Stimulated activated naive B cell treated with anti-CD40 and anti-IgM and Interleukin-4, amounts not matched to agents 10 μg/mL and 1 μg/mL and 100 μg/mL, for 72 hours (primary cell): Measurements from ENCODE around the gene CETN3.
"Not testable (repeated sequence)": the region's sequence is repeated elsewhere in the genome, so short reads cannot be mapped to it uniquely, and the experiment has no call there.

ENCODE experiments used
- ATAC-seq, 2 donors: fragments of 150-1000 bp; cut with Tn5 transposase; replicated peaks; 2 replicates each; pipeline ENCODE4 v1.10.0; 2021; ENCODE audit warnings: moderate library complexity in 1 of 2
- DNase-seq: peaks from one replicate; pipeline ENCODE4 v3.0.0; 2021
- H3K27ac Mint-ChIP-seq: one replicate; pipeline ENCODE4 v1.8.0; 2022; ENCODE audit warnings: mild to moderate bottlenecking, mixed read lengths
- H3K27me3 Mint-ChIP-seq, 2 donors: one replicate each; pipeline ENCODE4 v1.8.0; 2022; ENCODE audit warnings: mixed read lengths in 2 of 2
- H3K36me3 Mint-ChIP-seq, 2 donors: one replicate each; pipeline ENCODE4 v1.8.0; 2022; ENCODE audit warnings: mixed read lengths in 2 of 2, mild to moderate bottlenecking in 1 of 2
- H3K4me1 Mint-ChIP-seq, 2 donors: one replicate each; pipeline ENCODE4 v1.8.0; 2022; ENCODE audit warnings: mixed read lengths in 2 of 2, mild to moderate bottlenecking in 1 of 2
- H3K4me3 Mint-ChIP-seq, 2 donors: one replicate each; pipeline ENCODE4 v1.8.0; 2022; ENCODE audit warnings: mild to moderate bottlenecking in 2 of 2, mixed read lengths in 2 of 2, moderate library complexity in 1 of 2
- H3K9me3 Mint-ChIP-seq, 2 donors: one replicate each; pipeline ENCODE4 v1.8.0; 2022; ENCODE audit warnings: mixed read lengths in 2 of 2, mild to moderate bottlenecking in 1 of 2

The CETN3 gene

DNA sequence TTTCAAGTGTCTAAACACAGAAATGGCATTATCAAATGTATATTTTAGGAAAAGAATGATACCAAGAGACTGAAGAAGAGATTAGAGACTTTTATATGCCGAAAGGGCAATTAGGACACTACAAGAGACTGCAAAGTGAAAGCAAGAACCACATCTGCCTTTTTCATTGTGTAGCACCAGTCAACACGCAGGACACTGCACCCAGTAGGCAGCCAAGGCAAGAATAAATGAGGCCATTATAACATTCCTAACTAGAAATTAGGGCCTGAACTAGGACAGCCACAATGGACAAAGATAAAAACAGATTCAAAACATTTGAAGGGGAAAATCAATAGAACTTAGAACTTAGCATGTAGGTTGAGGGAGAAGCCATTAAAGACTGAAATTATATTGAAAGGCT, 10.8 kb downstream of the CETN3 start:
- Mint-ChIP-seq H3K36me3 (peaks cover 16 to 27% of the 10 kb centered on the region in 2 donors), H3K4me3 (no peak overlapping the region), H3K27ac (peak overlapping the region; percentile 9), H3K4me1 (peaks cover 0 to 3% of the 10 kb centered on the region in 2 donors), H3K9me3 (no peaks in the 10 kb centered on the region), H3K27me3 (no peaks in the 10 kb centered on the region)
- DNase-seq (no peak), ATAC-seq (no peak)

DNA sequence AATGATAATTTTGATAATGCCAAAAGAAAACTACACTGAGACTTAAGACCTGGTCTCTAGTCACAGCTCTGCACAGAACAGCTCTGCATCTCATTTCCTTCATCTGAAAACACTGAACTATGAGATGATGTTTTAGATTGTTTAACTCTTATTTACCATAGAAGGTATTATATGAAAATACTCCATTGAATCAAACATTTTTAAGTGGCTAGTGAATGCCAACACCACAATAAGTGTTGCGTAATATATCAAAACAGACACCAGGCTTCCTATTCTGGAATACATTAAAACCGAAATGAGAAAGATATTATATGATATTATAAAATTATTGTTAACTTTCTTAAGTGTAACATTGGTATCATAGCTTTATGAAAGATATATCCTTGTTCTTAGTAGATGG, 14.6 kb downstream of the CETN3 start:
- peaks cover 16 to 37% of the 10 kb centered on the region in 2 donors for H3K36me3 Mint-ChIP-seq
- H3K27ac Mint-ChIP-seq: no peak overlapping the region
- no peaks in the 10 kb centered on the region for H3K9me3 Mint-ChIP-seq
- H3K4me1 Mint-ChIP-seq: no peaks in the 10 kb centered on the region
- H3K27me3 Mint-ChIP-seq: no peaks in the 10 kb centered on the region
- no peak for DNase-seq
- no peak for ATAC-seq
- no peak overlapping the region for H3K4me3 Mint-ChIP-seq

DNA sequence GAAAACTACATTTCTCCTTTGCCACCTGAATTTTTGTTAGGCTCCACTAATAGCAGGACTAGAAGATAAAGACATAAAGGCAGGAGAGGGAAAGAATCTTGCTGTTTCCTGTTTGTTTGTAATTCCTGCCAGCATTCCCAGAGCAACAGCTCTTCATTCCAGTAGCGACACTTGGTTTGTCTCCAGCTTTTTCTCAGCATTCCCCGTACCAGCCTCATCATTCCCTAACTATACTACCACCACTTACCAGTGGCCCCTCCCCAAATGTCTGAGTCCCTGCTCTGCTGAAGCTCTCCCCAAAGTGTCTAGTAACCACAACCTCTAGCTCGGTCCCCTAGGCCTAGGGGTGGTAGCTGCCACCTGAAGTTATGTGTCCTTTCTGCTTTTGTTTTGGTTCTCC, 18.6 kb downstream of the CETN3 start:
- Mint-ChIP-seq H3K36me3 (peaks cover 7 to 18% of the 10 kb centered on the region in 2 donors), H3K27ac (no peak overlapping the region), H3K27me3 (no peaks in the 10 kb centered on the region), H3K9me3 (no peaks in the 10 kb centered on the region), H3K4me1 (no peaks in the 10 kb centered on the region), H3K4me3 (no peak overlapping the region)
- DNase-seq: no peak
- no peak for ATAC-seq

DNA sequence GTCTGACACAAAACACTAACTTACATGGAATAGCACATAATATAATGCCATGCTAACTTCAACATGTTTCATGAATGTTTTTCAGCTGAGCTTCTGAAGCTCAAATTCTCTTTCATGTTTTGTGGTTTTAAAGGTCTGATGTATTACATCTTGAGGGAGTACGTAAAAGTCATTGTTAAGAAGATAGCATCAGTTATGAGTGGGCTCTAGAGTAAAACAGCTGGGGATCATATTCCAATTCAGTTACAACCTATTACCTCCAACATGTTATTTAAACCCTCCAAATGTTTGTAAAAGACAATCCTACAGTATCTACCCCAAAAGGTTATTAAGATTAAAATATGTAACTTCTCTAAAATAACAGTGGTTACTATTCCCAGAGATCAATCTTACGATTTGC, 19.2 kb downstream of the CETN3 start:
- no peak overlapping the region for H3K4me3 Mint-ChIP-seq
- no peak overlapping the region for H3K27ac Mint-ChIP-seq
- no peaks in the 10 kb centered on the region for H3K9me3 Mint-ChIP-seq
- H3K36me3 Mint-ChIP-seq: peaks cover 7 to 18% of the 10 kb centered on the region in 2 donors
- ATAC-seq (no peak), DNase-seq (no peak)
- H3K27me3 Mint-ChIP-seq: no peaks in the 10 kb centered on the region
- no peaks in the 10 kb centered on the region for H3K4me1 Mint-ChIP-seq

DNA sequence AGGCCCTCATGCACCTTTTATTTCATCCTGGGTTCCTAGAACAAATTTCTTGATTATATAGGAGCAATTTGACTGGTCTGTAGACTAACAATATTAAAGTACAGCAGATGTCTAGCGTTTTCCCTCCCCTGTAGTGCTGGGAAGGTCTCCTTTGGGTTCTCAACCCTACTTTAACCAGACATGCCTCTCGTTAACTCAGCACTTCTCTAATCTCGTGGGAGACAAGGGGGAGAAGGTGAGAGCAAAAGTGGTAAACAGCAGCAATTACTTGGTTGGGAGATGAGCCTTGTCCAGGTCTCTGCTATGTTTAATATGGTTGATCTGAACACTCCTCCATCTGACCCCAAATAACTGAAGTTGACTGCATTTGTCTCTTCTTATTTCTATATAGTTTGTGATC, 22.0 kb downstream of the CETN3 start:
- Mint-ChIP-seq H3K36me3 (peaks cover 2 to 11% of the 10 kb centered on the region in 2 donors), H3K27me3 (no peaks in the 10 kb centered on the region), H3K9me3 (no peaks in the 10 kb centered on the region), H3K4me3 (no peak overlapping the region), H3K4me1 (no peaks in the 10 kb centered on the region), H3K27ac (no peak overlapping the region)
- ATAC-seq (no peak), DNase-seq (no peak)

DNA sequence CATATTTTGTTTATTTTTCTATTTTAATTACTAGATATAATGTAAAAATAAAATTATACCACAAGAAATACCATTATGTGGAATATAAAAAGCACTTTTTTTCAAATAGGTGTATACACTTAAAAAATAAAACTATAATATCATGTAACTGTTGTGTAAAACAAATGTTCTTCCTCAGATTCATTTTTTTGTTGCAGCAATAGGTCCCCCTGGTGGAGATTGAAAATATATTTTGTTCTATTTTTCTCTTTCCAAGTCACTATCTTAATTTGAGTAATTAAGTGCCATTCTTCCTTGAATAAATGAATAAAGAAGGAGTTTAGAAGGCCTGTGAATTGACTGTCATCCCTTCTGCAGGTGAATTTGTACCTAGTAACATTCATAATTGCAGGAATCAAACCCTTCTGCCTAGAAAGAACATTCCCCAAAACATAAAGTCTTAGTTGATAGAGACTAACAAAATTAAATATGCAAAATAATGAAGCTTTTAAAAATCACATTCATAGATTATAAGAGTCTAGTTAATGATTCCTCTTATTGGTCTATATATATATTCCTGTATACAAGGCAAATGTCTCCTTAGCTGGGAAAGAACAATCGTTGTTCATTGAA, 23.4 kb downstream of the CETN3 start:
- no peak for DNase-seq
- Mint-ChIP-seq H3K27me3 (no peaks in the 10 kb centered on the region), H3K4me1 (no peaks in the 10 kb centered on the region), H3K4me3 (no peak overlapping the region), H3K36me3 (peaks cover 0 to 3% of the 10 kb centered on the region in 2 donors), H3K27ac (no peak overlapping the region), H3K9me3 (no peaks in the 10 kb centered on the region)
- no peak for ATAC-seq

DNA sequence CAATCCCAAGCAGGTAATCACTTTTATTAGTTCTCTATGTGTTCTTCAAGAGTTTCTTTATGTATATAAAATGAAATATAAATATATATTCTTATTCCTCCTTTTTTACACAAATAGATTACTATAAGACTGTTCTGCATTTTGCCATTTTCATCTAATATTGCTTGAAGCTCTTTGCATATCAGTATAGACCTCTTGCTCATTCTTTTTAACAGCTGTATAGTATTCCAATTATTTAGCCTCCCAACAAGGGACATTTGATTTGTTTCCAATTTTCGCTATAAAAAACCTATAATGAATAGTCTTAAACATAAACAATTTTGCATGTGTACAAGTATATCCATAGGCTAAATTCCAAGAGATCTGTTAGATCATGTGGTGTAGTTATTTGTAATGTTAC, 25.2 kb downstream of the CETN3 start:
- no peak for DNase-seq
- Mint-ChIP-seq H3K27ac (no peak overlapping the region), H3K27me3 (peaks cover 9 to 12% of the 10 kb centered on the region in 2 donors), H3K4me1 (no peaks in the 10 kb centered on the region), H3K4me3 (no peak overlapping the region), H3K9me3 (no peaks in the 10 kb centered on the region), H3K36me3 (no peaks in the 10 kb centered on the region)
- ATAC-seq: no peak

DNA sequence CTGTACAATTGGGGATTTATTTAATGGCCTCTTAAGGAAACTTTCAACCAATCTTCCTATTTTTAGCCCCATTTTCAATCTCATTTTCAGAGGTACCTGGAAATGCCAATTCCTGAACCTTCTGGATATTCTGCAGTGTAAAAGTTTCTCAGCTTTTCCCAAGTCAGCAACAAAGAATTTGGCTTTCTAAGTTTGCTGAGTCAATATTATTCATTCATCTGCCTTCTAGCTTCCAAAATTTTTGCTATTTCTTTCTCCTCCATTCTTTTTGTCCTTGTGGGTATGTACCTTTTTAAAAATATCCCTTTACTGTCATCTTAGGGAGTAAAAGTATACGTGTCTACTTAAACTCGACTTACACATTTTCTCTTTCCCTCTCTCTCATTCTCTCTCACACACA, 25.7 kb downstream of the CETN3 start:
- no peak overlapping the region for H3K27ac Mint-ChIP-seq
- ATAC-seq (no peak), DNase-seq (no peak)
- H3K4me1 Mint-ChIP-seq: no peaks in the 10 kb centered on the region
- H3K9me3 Mint-ChIP-seq: no peaks in the 10 kb centered on the region
- peaks cover 11 to 12% of the 10 kb centered on the region in 2 donors for H3K27me3 Mint-ChIP-seq
- H3K4me3 Mint-ChIP-seq: no peak overlapping the region
- no peaks in the 10 kb centered on the region for H3K36me3 Mint-ChIP-seq

DNA sequence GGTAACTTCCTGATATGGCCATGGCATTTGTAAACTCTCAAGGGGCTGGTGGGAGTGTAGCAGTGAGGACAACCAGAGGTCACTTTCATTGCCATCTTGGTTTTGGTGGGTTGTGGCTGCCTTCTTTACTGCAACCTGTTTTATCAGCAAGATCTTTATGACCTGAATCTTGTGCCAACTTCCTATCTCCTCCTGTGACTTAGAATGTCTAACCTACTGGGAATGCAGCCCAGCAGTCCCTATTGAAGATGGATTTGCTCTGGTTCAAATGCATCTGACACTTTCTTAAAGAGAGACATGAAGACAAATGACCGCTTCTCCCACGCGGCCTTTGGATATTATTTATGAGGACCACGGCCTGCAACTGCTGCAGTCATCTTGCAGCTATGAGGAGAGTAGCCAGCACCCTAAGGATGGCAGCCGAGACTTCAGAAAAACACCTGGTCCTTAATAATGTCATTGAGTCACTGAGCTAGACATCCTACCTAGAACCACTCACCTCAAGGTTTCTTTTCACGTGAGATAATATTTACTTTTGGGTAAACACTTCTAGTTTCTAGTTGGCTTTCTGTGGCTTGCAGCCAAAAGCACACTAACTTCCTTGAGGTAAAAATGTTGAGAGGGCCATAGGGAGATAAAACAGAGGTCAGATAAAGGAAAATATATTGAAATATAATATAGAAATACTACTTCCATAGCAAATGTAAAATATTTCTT, 28.2 kb downstream of the CETN3 start:
- ATAC-seq (no peak), DNase-seq (no peak)
- no peaks in the 10 kb centered on the region for H3K36me3 Mint-ChIP-seq
- H3K4me1 Mint-ChIP-seq: no peaks in the 10 kb centered on the region
- H3K9me3 Mint-ChIP-seq: peaks cover 0 to under 1% of the 10 kb centered on the region in 2 donors
- H3K27me3 Mint-ChIP-seq: peaks cover 12% of the 10 kb centered on the region in 2 donors
- no peak overlapping the region for H3K4me3 Mint-ChIP-seq
- no peak overlapping the region for H3K27ac Mint-ChIP-seq

DNA sequence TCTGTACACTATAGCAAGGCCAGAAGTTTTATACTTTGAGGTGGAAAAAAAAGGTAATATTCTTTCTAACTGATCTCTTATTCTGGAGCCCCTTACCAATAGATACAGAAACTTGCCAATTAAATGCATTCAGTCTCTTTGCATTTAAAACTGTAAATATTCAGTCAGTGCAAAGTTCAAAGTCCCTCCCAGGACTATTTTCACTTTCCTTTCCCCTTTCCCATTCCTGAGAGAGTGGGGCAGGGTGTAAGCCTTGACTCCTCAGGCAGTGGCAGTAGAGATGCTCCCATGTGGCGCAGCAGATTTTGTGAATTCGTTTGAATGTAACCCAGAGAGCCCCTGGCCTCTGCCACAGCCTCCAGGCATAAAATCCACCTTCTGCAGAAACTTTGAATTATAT, 29.9 kb downstream of the CETN3 start:
- Mint-ChIP-seq H3K9me3 (peaks cover 0 to 6% of the 10 kb centered on the region in 2 donors), H3K4me1 (no peaks in the 10 kb centered on the region), H3K27me3 (peaks cover 12 to 14% of the 10 kb centered on the region in 2 donors), H3K36me3 (no peaks in the 10 kb centered on the region), H3K27ac (no peak overlapping the region), H3K4me3 (no peak overlapping the region)
- ATAC-seq (no peak), DNase-seq (no peak)

DNA sequence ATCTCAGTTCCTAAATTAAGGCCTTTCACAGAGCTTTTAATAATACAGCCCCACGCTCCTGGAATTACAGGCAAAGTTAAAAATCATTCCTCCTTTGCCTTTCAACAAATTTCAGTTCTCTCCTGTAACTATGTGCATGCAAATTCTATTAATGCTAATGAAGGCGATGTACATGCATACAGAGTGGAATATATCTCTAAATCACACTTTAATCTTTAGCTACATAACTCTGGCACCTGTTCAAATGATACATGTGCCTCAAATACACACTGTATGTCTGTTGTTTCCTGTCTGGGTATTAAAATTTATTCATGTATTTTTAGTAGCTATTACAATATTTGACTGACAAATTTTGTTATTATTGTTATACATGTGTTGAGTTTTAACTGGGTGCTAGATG, 30.8 kb downstream of the CETN3 start:
- H3K4me3 Mint-ChIP-seq: no peak overlapping the region
- H3K36me3 Mint-ChIP-seq: no peaks in the 10 kb centered on the region
- H3K27me3 Mint-ChIP-seq: peaks cover 12 to 14% of the 10 kb centered on the region in 2 donors
- DNase-seq: no peak
- no peaks in the 10 kb centered on the region for H3K4me1 Mint-ChIP-seq
- no peak overlapping the region for H3K27ac Mint-ChIP-seq
- peaks cover 0 to 6% of the 10 kb centered on the region in 2 donors for H3K9me3 Mint-ChIP-seq
- no peak for ATAC-seq

DNA sequence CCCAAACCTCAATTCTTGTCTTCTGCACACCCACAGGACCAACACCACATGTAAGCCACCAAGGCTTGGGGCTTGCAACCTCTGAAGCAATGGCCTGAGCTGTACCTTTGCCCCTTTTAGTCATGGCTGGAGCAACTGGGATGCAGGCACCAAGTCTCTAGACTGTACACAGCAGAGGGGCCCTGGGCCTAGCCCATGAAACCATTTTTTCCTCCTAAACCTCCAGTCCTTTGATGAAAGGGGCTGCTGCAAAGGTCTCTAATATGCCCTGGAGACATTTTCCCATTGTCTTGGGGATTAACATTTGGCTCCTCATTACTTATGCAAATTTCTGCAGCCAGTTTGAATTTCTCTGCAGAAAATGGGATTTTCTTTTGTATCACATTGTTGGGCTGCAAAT, 38.3 kb downstream of the CETN3 start:
- Mint-ChIP-seq H3K27me3 (peaks cover 25 to 34% of the 10 kb centered on the region in 2 donors), H3K9me3 (peaks cover 9 to 22% of the 10 kb centered on the region in 2 donors)
- H3K4me1 Mint-ChIP-seq, H3K4me3 Mint-ChIP-seq, ATAC-seq, H3K27ac Mint-ChIP-seq, DNase-seq, H3K36me3 Mint-ChIP-seq: not testable (repeated sequence)

DNA sequence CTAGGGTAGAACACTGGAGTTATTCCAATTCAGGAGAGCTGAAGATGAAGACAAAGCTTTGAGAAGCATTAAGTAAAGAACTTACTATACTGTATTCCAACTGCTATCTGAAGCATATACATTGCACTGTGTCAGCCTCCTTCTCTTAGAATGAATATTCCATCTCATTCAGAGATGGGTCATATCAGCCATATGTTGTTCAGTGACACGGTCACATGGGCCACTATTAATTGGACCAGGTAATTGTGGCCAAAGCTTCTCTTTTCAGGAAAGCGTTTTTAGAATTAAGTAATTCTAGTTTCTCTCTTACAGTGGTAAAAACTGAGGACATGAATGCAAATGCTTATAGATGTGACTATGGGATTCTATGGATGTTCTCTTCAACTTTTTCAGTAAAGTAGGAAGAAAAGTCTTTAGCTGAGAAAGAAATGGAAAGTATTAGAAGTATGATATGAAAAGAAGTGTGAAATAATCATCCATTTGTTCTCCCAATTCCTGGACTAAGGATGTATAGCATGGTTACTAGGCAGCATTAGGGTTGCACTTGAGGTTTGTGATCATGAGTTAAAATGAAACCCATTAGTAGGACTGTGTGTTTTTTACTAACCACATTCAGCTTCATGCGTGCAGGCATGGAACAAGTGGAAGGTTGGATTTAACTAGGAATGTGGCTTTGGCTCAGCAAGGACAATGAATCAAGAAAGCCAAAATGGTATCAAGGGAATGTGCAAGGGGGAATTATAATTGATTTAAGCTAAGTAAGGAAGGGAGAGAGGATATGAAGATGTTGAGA, 40.9 kb downstream of the CETN3 start:
- peaks cover 9 to 18% of the 10 kb centered on the region in 2 donors for H3K9me3 Mint-ChIP-seq

DNA sequence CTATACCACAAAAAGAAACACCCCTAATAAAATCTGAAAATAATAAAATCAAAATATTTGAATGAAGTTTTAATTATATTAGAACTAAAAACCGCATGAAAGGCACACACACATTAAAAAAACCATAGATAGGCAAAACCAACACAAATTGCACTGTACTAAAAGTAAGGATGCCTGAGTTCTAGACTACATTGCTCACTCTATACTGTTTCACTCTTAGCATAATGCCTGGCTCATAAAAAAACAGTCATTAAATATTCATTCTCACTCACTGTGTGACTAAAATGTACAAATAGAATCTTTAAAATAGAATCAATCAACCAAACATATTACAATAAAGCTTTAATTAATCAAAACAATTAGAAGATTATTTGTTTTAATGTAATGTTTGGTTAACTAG, 41.7 kb downstream of the CETN3 start:
- ATAC-seq (no peak), DNase-seq (no peak)
- Mint-ChIP-seq H3K9me3 (peaks cover 9 to 18% of the 10 kb centered on the region in 2 donors), H3K36me3 (peaks cover 6 to 7% of the 10 kb centered on the region in 2 donors), H3K27me3 (peaks cover 31 to 37% of the 10 kb centered on the region in 2 donors), H3K4me3 (no peak overlapping the region), H3K27ac (no peak overlapping the region), H3K4me1 (no peaks in the 10 kb centered on the region)

More for the DNA sequence above, 40.9 kb downstream of the CETN3 start:
- Mint-ChIP-seq H3K27ac (no peak overlapping the region), H3K4me3 (no peak overlapping the region), H3K27me3 (peaks cover 26 to 34% of the 10 kb centered on the region in 2 donors), H3K36me3 (peaks cover 6 to 7% of the 10 kb centered on the region in 2 donors), H3K4me1 (no peaks in the 10 kb centered on the region)
- ATAC-seq: no peak
- DNase-seq: no peak
